M059J (cell line): ENCODE results near the gene DHX30. TPM values are rescaled to one million over a fixed set of nuclear protein-coding genes. Genes with fewer than 3 reads are reported as not detected.
"Not testable (repeated sequence)": the region's sequence is repeated elsewhere in the genome, so short reads cannot be mapped to it uniquely, and the experiment has no call there.

Source experiments
- DNase-seq: peaks from one replicate; pipeline ENCODE4 v3.0.0-alpha.2; 2012; ENCODE audit warnings: low read depth
- total RNA-seq: library from RNA; depleted of rRNA; stranded (reverse); fragments of >200 nt; shearing (Covaris generic); gene quantifications from 2 replicates; pipeline ENCODE4 v1.2.3, GENCODE V29; 2014; rRNA removed

The DHX30 gene
- total RNA-seq, 1 experiment from 2014 or later: 45.2 TPM

GRCh38 chr3:47884603-47885002, 81.7 kb downstream of the DHX30 start:
- DNase-seq: no peak

- DNase-seq: no peak
Measured at GRCh38 chr3:47885168-47885567, 82.2 kb downstream of the DHX30 start.

- DNase-seq: not testable (repeated sequence)
Measured at GRCh38 chr3:47887991-47888390, 85.1 kb downstream of the DHX30 start.

GRCh38 chr3:47888986-47889757, 86.2 kb downstream of the DHX30 start:
- no peak for DNase-seq

GRCh38 chr3:47890126-47890827, 87.3 kb downstream of the DHX30 start:
- DNase-seq: no peak

- no peak for DNase-seq
Measured at GRCh38 chr3:47890828-47891612, 88.1 kb downstream of the DHX30 start.

- DNase-seq: no peak
Measured at GRCh38 chr3:47891613-47892005, 88.7 kb downstream of the DHX30 start.

- DNase-seq: no peak
Measured at GRCh38 chr3:47892286-47893040, 89.5 kb downstream of the DHX30 start.

GRCh38 chr3:47895241-47895640, 92.3 kb downstream of the DHX30 start:
- DNase-seq: no peak

- no peak for DNase-seq
Measured at GRCh38 chr3:47896736-47897135, 93.8 kb downstream of the DHX30 start.

- no peak for DNase-seq
Measured at GRCh38 chr3:47897954-47898353, 95.0 kb downstream of the DHX30 start.

- no peak for DNase-seq
Measured at GRCh38 chr3:47899495-47900108, 96.7 kb downstream of the DHX30 start.

Other genes with a start within 250 kb of the DHX30 start
- 1.1 and 1.3 TPM in 2 replicates for gene CSPG5, start 224.3 kb upstream of the DHX30 start, total RNA-seq
- gene SMARCC1, start 21.2 kb upstream of the DHX30 start, total RNA-seq: 16.6 and 33.5 TPM in 2 replicates
- 56.3 and 95.5 TPM in 2 replicates for gene MAP4, start 213.3 kb downstream of the DHX30 start, total RNA-seq